ENCODE data around the gene KIF20B.

DNA sequence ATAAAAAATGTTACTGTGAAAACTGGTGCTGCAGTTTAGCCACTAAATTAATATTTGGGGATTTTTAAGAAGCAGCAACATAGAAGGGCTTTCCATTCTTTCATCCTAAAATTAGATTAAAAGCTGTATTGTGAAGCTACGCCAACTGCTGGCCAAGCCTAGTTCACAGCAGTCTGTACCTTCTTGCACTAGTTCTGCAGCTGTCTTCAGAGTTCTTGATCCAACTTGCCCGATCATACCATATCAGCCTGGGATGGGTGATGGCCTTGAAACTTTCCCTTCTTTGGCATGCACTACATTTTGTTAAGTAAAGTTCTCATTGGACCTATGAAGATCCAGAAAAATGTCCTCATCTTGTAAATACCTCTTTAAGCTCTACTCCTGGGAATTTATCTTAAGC lies 36.1 kb upstream of the KIF20B start:
- TF ChIP-seq, protein P1, sequence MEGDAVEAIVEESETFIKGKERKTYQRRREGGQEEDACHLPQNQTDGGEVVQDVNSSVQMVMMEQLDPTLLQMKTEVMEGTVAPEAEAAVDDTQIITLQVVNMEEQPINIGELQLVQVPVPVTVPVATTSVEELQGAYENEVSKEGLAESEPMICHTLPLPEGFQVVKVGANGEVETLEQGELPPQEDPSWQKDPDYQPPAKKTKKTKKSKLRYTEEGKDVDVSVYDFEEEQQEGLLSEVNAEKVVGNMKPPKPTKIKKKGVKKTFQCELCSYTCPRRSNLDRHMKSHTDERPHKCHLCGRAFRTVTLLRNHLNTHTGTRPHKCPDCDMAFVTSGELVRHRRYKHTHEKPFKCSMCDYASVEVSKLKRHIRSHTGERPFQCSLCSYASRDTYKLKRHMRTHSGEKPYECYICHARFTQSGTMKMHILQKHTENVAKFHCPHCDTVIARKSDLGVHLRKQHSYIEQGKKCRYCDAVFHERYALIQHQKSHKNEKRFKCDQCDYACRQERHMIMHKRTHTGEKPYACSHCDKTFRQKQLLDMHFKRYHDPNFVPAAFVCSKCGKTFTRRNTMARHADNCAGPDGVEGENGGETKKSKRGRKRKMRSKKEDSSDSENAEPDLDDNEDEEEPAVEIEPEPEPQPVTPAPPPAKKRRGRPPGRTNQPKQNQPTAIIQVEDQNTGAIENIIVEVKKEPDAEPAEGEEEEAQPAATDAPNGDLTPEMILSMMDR (IDR thresholded peaks at IDR 0.05; ENCODE audit: insufficient read depth, low read length, poor library complexity, severe bottlenecking), result no peak
- no peak for TF ChIP-seq EZH2phosphoT487 (conservative IDR thresholded peaks at IDR 0.05; ENCODE audit: low read length)
